Measurements from ENCODE around the gene KIF16B. TPM values are rescaled to one million over a fixed set of nuclear protein-coding genes. Genes with fewer than 3 reads are reported as not detected.

The KIF16B gene
- total RNA-seq, 4 donors from 2014 or later, result 22.2 to 59.2 (median 31.4) TPM

GRCh38 chr20:16580147-16580546 lies 6.9 kb upstream of the KIF16B start:
- DNase-seq (ENCODE audit: low spot score in 2 of 2), result no peak
- H3K4me3 ChIP-seq (ENCODE audit: low read depth, poor library complexity, severe bottlenecking), result no peak overlapping the region
- no peak for TF ChIP-seq POLR2A (IDR thresholded peaks at IDR 0.05)
- no peak for TF ChIP-seq CTCF (IDR thresholded peaks at IDR 0.05)
- WGBS, 2 donors, result 18 to 22% methylated on average over 3 of the region's 3 CpGs
- intact Hi-C loops (cut with DNase I; ENCODE audit: low total_unique reads), result no loop called here

- H3K4me3 ChIP-seq (ENCODE audit: low read depth, poor library complexity, severe bottlenecking), result no peak overlapping the region
- TF ChIP-seq POLR2A (IDR thresholded peaks at IDR 0.05) (no peak), CTCF (IDR thresholded peaks at IDR 0.05) (no peak)
- WGBS, 2 donors, result 96 to 99% methylated on average over 8 of the region's 8 CpGs
- DNase-seq (ENCODE audit: low spot score in 2 of 2), result no peak
- intact Hi-C loops (cut with DNase I; ENCODE audit: low total_unique reads), result no loop called here
Observed at GRCh38 chr20:16576219-16576618, 3.0 kb upstream of the KIF16B start.

DNA sequence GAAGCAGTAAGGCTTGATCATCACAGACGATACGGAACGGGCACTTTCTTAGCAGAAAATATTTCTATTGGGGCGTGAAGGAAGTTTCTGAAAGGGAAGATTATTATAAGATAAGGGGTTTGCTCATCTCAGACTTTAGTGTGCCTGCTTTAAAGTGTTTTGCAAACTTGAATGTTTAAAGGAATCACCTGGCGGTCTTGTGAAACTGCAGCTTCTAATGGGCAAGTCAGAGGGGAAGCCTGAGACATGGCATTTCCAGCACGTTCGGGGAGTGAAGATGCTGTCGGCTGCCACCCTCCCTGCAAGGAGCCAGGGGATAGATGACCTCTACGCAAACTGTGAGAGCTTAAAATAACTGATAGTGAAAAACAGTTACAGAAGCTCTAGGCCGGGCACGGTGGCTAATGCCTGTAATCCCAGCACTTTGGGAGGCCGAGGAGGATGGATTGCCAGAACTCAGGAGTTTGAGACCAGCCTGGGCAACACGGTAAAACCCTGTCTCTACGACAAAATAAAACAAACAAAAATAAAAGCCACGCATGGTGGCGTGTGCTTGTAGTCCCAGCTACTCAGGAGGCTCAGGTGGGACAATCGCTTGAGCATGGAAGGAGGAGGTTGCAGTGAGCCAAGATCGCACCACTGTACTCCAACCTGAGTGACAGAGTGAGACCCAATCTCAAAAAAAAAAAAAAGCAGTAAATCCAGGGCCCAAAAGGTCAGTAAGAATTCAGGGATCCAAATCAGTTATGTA lies 2.3 kb upstream of the KIF16B start:
- TF ChIP-seq POLR2A (IDR thresholded peaks at IDR 0.05) (no peak), CTCF (IDR thresholded peaks at IDR 0.05) (no peak)
- H3K4me3 ChIP-seq (ENCODE audit: low read depth, poor library complexity, severe bottlenecking), result no peak overlapping the region
- no peak for DNase-seq (ENCODE audit: low spot score in 2 of 2)
- intact Hi-C loops (cut with DNase I; ENCODE audit: low total_unique reads), result no loop called here
- 31 to 43% methylated on average over 18 of the region's 18 CpGs for WGBS, 2 donors

- H3K4me3 ChIP-seq (ENCODE audit: low read depth, poor library complexity, severe bottlenecking), result no peak overlapping the region
- intact Hi-C loops (cut with DNase I; ENCODE audit: low total_unique reads), result no loop called here
- DNase-seq (ENCODE audit: low spot score in 2 of 2), result peak; percentile 76 to 97
- TF ChIP-seq CTCF (IDR thresholded peaks at IDR 0.05) (no peak), POLR2A (IDR thresholded peaks at IDR 0.05) (no peak)
- WGBS, 2 donors, result 7% methylated on average over 30 to 37 of the region's 39 CpGs
Observed at GRCh38 chr20:16574656-16575355, 1.6 kb upstream of the KIF16B start.

DNA sequence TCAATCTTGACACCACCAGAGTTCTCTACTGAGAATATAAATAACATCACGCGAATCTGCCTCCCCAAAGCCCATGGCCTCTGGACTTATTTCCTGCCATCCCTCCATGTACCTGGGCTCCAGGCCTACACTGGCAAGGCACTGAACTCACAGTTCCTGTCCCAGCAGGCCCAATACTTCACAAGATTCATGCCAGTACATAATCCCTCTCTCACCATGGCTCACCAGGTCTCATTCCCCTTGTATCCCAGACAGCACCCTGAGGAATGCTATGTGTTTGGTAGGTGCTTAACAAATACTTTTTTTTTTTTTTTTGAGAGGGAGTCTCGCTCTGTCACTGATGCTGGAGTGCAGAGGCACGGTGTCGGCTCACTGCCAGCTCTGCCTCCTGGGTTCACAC lies 1.9 kb downstream of the KIF16B start:
- intact Hi-C loops (cut with DNase I; ENCODE audit: low total_unique reads), result no loop called here
- TF ChIP-seq CTCF (IDR thresholded peaks at IDR 0.05) (no peak), POLR2A (IDR thresholded peaks at IDR 0.05) (no peak)
- DNase-seq (ENCODE audit: low spot score in 2 of 2), result peak in 1 of 2 donors; percentile 26
- WGBS, 2 donors, result 65 to 69% methylated on average over 5 of the region's 5 CpGs
- no peak overlapping the region for H3K4me3 ChIP-seq (ENCODE audit: low read depth, poor library complexity, severe bottlenecking)

Data from lower leg skin (tissue), 4 donors.